ENCODE data around the gene RPL31.

The RPL31 gene

DNA sequence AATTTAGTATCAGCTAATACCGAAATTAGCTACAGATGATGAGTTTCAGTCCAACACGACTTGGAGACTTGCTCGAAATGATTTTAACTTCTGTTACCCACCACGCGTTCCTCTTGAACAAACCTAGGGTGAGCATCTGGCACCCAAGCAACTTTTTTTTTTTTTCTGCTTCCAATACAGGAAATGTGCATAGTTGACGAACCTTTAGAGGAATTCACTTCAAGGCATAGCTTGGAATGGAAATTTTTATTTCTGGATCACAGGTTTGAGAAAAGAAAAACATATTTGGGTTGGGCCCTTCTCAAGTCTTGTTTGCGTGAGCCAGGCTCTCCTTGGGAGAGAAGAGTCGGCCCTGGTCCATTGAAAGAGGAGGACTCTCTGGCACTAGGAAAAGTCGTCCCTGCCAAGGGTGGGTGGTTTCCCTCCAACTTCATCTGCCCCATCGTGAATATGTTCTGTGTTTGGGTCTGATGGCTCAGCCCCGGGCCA lies 37.4 kb upstream of the RPL31 start:
- Histone ChIP-seq H3K27ac (no peak overlapping the region), H3K4me3 (no peak overlapping the region)
- TF ChIP-seq, protein P1, sequence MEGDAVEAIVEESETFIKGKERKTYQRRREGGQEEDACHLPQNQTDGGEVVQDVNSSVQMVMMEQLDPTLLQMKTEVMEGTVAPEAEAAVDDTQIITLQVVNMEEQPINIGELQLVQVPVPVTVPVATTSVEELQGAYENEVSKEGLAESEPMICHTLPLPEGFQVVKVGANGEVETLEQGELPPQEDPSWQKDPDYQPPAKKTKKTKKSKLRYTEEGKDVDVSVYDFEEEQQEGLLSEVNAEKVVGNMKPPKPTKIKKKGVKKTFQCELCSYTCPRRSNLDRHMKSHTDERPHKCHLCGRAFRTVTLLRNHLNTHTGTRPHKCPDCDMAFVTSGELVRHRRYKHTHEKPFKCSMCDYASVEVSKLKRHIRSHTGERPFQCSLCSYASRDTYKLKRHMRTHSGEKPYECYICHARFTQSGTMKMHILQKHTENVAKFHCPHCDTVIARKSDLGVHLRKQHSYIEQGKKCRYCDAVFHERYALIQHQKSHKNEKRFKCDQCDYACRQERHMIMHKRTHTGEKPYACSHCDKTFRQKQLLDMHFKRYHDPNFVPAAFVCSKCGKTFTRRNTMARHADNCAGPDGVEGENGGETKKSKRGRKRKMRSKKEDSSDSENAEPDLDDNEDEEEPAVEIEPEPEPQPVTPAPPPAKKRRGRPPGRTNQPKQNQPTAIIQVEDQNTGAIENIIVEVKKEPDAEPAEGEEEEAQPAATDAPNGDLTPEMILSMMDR (IDR thresholded peaks at IDR 0.05), result no peak
- no peak for DNase-seq (ENCODE audit: low spot score)

DNA sequence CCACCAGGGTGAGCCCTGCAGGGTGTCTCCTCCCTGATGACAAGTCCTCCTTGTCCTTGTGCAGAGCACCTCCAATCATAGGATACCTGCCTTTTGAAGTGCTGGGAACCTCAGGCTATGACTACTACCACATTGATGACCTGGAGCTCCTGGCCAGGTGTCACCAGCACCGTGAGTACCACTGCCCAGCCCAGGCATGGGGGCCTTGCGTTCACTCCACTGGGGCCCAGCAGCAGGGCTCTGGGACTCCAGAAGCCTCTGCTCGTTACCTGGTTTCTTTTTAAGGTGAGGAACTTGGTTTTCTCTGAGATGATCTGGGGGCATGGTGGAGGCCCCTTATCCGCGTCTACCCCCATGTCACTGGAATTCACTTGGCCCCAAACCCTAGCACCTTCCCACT lies 36.5 kb upstream of the RPL31 start:
- TF ChIP-seq, protein P1 (IDR thresholded peaks at IDR 0.05), result no peak
- DNase-seq (ENCODE audit: low spot score), result no peak
- Histone ChIP-seq H3K4me3 (no peak overlapping the region), H3K27ac (no peak overlapping the region)

DNA sequence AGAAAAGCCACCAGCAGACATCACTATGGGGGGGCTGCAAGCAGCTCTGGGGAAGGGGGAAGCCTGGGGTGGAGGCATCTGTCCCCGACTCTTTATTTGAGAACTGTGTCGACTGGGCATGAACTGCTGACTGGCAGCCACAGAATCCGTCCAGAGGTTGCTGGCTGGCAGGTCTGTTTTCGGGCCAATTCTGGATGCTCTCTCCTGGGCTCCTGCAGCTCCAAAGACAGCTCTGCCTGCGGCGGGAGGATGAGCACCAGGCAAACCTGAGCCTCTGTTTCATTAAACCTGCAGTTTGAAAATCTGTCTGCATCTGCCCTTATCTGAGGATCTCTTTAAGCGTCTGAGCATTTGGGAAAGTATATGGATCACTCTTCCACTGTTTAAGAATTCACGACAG lies 34.4 kb upstream of the RPL31 start:
- H3K4me3 ChIP-seq, result no peak overlapping the region
- no peak for DNase-seq (ENCODE audit: low spot score)
- TF ChIP-seq, protein P1 (IDR thresholded peaks at IDR 0.05), result no peak
- no peak overlapping the region for H3K27ac ChIP-seq

DNA sequence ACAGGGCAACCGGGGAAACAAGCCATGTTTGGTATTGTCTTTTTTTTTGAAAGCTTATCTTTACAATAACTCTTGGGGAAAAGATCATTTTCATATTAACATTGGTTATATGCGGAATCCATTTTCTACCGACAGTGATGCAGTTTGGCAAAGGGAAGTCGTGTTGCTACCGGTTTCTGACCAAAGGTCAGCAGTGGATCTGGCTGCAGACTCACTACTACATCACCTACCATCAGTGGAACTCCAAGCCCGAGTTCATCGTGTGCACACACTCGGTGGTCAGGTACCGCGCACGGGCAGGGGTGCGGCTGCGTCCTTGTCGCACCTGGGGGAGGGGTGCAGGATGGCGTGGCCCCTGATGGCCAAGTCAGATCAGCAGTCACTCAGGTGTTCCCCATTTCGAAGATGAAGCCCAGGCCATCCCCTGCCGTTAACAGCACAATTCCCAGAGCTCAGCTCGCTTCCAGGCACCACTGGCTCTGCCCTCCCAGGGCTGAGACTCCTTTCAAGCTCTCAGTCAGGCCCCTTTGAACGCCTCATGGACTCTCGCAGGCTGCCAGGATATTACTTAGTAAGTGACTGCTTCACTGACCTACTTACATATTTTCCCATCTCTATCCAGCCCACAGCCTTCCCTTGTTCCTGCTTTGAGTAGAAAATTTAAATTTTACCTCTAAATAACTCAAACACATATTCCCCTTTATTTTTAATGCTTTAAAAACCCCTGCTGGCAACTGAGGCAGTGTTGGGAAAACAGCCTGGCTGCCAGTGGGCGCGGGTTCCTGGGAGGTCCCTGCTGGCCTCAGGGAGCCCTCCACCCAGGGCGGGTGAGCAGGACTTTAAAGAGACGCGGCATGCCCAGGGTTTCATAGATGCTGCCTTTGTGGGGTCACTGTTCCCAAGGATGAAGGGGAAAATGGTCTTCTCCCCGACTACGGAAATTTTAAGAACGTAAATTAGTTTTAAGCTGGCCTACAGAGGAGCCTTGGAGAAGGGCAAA lies 33.6 kb upstream of the RPL31 start:
- Histone ChIP-seq H3K27ac (no peak overlapping the region), H3K4me3 (no peak overlapping the region)
- TF ChIP-seq, protein P1 (IDR thresholded peaks at IDR 0.05), result no peak
- no peak for DNase-seq (ENCODE audit: low spot score)

DNA sequence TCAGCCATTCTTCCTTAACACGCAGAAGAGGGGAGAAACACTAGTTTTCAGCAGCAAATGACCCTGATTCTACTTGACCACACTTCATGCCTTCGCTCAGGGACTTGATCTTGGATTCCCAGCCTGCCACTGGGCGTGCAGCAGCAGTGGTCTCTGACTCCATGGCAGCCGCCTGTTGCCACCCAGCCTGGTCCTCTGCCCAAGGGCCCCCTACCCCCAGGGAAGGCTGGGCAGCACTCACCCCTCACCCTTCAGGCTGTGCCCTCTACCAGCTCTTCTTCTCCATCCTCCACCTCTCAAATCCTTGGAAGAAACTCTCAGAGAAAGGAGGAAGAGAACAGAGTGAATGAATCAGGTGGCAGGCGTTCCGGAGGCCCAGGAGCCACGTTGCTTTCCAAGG lies 32.1 kb upstream of the RPL31 start:
- H3K27ac ChIP-seq, result no peak overlapping the region
- no peak overlapping the region for H3K4me3 ChIP-seq
- TF ChIP-seq, protein P1 (IDR thresholded peaks at IDR 0.05), result no peak
- DNase-seq (ENCODE audit: low spot score), result no peak

DNA sequence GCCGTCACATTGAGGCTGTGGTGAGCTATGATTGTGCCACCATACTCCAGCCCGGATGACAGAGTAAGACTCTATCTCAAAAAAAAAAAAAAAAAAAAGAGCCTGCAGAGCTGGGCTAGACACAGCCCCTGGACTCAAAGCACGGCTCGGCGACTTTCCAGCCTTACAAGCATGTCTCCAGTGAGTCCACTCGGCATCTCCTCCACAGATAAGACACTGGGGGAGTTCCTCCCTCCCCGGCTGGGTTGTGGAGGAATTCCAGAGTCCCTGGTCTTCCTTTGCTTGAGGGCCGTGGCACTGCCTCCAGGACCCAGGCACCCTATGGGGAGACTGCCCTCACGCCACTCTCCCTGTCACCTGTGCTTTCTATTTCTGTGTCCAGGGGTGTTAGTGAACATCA lies 30.9 kb upstream of the RPL31 start:
- no peak for DNase-seq (ENCODE audit: low spot score)
- Histone ChIP-seq H3K27ac (no peak overlapping the region), H3K4me3 (no peak overlapping the region)
- TF ChIP-seq, protein P1 (IDR thresholded peaks at IDR 0.05), result no peak

DNA sequence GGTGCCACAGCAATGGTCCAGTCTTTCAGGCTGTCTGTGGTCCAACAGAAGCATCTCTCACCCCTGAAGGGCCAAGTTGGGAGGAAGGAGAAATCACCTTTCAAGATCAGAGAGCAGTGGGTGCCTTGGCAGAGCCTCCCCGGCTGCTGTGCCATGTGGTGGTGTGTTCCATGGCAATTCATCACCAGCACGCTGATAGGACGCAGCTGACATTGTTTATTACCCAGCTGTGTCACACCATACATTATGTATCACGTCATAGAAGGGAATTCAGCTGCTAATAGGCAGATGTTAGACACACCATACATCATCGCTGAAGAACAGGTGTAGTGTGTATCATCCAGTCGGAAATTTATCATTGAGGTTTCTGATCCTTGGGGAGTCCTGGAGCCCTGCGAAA lies 29.6 kb upstream of the RPL31 start:
- DNase-seq (ENCODE audit: low spot score), result no peak
- no peak overlapping the region for H3K27ac ChIP-seq
- TF ChIP-seq, protein P1 (IDR thresholded peaks at IDR 0.05), result no peak

More for the DNA sequence above, 29.6 kb upstream of the RPL31 start:
- H3K4me3 ChIP-seq, result no peak overlapping the region
